Vagina (tissue), 2 donors: Measurements from ENCODE around the gene S100A10.

ENCODE experiments used
- CTCF ChIP-seq, 3 experiments: fragments of 450-650 bp in 2 of 3; fragments of 200-600 bp in 1 of 3; sonication (generic) in 1 of 3; IDR thresholded peaks; one replicate each; pipeline ENCODE4 v1.5.1; 2017 to 2019; ENCODE audit warnings: antibody characterized with exemption in 3 of 3, mild to moderate bottlenecking in 2 of 3, moderate library complexity in 2 of 3
- POLR2A ChIP-seq, 2 donors: fragments of 450-650 bp; IDR thresholded peaks; one replicate each; pipeline ENCODE4 v1.6.1; 2017; ENCODE audit warnings: antibody characterized with exemption in 2 of 2, mild to moderate bottlenecking in 2 of 2, moderate library complexity in 2 of 2

- no peak for TF ChIP-seq CTCF (IDR thresholded peaks at IDR 0.05)
- no peak for TF ChIP-seq POLR2A (IDR thresholded peaks at IDR 0.05)
Measured at GRCh38 chr1:151952811-151953210, 40.8 kb downstream of the S100A10 start.
